ENCODE measurements around the gene ZCCHC7. TPM values are rescaled to one million over a fixed set of nuclear protein-coding genes. Genes with fewer than 3 reads are reported as not detected.

ZCCHC7 gene
- total RNA-seq, 2 donors from 2014 or later = 21.2 to 22.7 TPM

- Mint-ChIP-seq H3K27me3 (ENCODE audit: insufficient read depth) (no peaks in the 10 kb centered on the region), H3K4me1 (peaks cover 7% of the 10 kb centered on the region), H3K4me3 (no peak overlapping the region), H3K9me3 (no peaks in the 10 kb centered on the region), H3K27ac (no peak overlapping the region), H3K36me3 (ENCODE audit: low read depth) (no peaks in the 10 kb centered on the region)
- H3K9me3 ChIP-seq (ENCODE audit: control insufficient read depth, low read length) = no peaks in the 10 kb centered on the region
- no peak overlapping the region for H3K9ac ChIP-seq (ENCODE audit: extremely low read depth, low read length, poor library complexity, severe bottlenecking)
- no peak overlapping the region for H3K4me3 ChIP-seq (ENCODE audit: low read length)
- no peaks in the 10 kb centered on the region for H3K36me3 ChIP-seq (ENCODE audit: control insufficient read depth, insufficient read depth, low read length)
- TF ChIP-seq, protein P1, sequence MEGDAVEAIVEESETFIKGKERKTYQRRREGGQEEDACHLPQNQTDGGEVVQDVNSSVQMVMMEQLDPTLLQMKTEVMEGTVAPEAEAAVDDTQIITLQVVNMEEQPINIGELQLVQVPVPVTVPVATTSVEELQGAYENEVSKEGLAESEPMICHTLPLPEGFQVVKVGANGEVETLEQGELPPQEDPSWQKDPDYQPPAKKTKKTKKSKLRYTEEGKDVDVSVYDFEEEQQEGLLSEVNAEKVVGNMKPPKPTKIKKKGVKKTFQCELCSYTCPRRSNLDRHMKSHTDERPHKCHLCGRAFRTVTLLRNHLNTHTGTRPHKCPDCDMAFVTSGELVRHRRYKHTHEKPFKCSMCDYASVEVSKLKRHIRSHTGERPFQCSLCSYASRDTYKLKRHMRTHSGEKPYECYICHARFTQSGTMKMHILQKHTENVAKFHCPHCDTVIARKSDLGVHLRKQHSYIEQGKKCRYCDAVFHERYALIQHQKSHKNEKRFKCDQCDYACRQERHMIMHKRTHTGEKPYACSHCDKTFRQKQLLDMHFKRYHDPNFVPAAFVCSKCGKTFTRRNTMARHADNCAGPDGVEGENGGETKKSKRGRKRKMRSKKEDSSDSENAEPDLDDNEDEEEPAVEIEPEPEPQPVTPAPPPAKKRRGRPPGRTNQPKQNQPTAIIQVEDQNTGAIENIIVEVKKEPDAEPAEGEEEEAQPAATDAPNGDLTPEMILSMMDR (conservative IDR thresholded peaks at IDR 0.05) = no peak
- no peaks in the 10 kb centered on the region for H3K4me1 ChIP-seq (ENCODE audit: control insufficient read depth, insufficient read depth, low read length)
- no peak overlapping the region for H3K27ac ChIP-seq (ENCODE audit: low read depth, low read length)
- no peaks in the 10 kb centered on the region for H3K27me3 ChIP-seq (ENCODE audit: control insufficient read depth, insufficient read depth, low read length, poor library complexity, severe bottlenecking)
- DNase-seq = no peak
Measured at GRCh38 chr9:37328556-37329227, 208.3 kb downstream of the ZCCHC7 start.

DNA sequence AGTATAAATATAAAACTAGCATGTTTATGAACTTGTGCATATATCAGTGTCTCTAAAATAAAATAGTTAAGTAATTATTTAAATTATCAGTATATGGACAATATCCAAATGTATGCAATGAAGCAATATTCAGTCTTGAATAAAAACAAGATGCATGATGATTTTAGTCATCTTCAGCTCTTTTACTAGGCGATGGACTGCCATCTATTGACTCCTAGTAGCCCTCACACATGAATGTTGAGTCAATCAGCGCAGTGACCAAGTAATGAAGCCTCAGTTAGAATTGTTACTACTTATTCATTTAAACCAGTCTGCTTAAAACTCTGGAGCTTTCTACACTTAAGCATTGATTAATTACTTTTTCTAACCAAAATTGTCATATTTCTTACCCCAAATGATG, 209.2 kb downstream of the ZCCHC7 start:
- Mint-ChIP-seq H3K4me3 (no peak overlapping the region), H3K27ac (no peak overlapping the region), H3K9me3 (no peaks in the 10 kb centered on the region), H3K27me3 (ENCODE audit: insufficient read depth) (no peaks in the 10 kb centered on the region), H3K4me1 (peaks cover 2% of the 10 kb centered on the region), H3K36me3 (ENCODE audit: low read depth) (no peaks in the 10 kb centered on the region)
- Histone ChIP-seq H3K4me3 (ENCODE audit: low read length) (no peak overlapping the region), H3K27ac (ENCODE audit: low read depth, low read length) (no peak overlapping the region), H3K9me3 (ENCODE audit: control insufficient read depth, low read length) (no peaks in the 10 kb centered on the region), H3K9ac (ENCODE audit: extremely low read depth, low read length, poor library complexity, severe bottlenecking) (no peak overlapping the region), H3K36me3 (ENCODE audit: control insufficient read depth, insufficient read depth, low read length) (no peaks in the 10 kb centered on the region), H3K4me1 (ENCODE audit: control insufficient read depth, insufficient read depth, low read length) (no peaks in the 10 kb centered on the region), H3K27me3 (ENCODE audit: control insufficient read depth, insufficient read depth, low read length, poor library complexity, severe bottlenecking) (no peaks in the 10 kb centered on the region)
- 82 to 94% methylated on average over 2 of the region's 2 CpGs for WGBS, 2 experiments (ENCODE audit: insufficient coverage in 1 of 2, insufficient read length in 1 of 2)
- TF ChIP-seq, protein P1 (conservative IDR thresholded peaks at IDR 0.05) = peak; percentile 62
- no peak for DNase-seq

GRCh38 chr9:37331871-37332270, 211.5 kb downstream of the ZCCHC7 start:
- H3K27me3 ChIP-seq (ENCODE audit: control insufficient read depth, insufficient read depth, low read length, poor library complexity, severe bottlenecking) = no peaks in the 10 kb centered on the region
- 100% methylated on average over 1 of the region's 1 CpG; no CpG with 5 or more reads in 1 of the 2 experiments for WGBS, 2 experiments (ENCODE audit: insufficient coverage in 1 of 2, insufficient read length in 1 of 2)
- H3K4me3 Mint-ChIP-seq = no peak overlapping the region
- no peaks in the 10 kb centered on the region for H3K4me1 Mint-ChIP-seq
- no peak overlapping the region for H3K27ac Mint-ChIP-seq
- no peaks in the 10 kb centered on the region for H3K9me3 ChIP-seq (ENCODE audit: control insufficient read depth, low read length)
- H3K27me3 Mint-ChIP-seq (ENCODE audit: insufficient read depth) = no peaks in the 10 kb centered on the region
- H3K4me3 ChIP-seq (ENCODE audit: low read length) = no peak overlapping the region
- H3K27ac ChIP-seq (ENCODE audit: low read depth, low read length) = no peak overlapping the region
- no peaks in the 10 kb centered on the region for H3K36me3 ChIP-seq (ENCODE audit: control insufficient read depth, insufficient read depth, low read length)
- TF ChIP-seq, protein P1 (conservative IDR thresholded peaks at IDR 0.05) = no peak
- no peak overlapping the region for H3K9ac ChIP-seq (ENCODE audit: extremely low read depth, low read length, poor library complexity, severe bottlenecking)
- no peak for DNase-seq
- H3K36me3 Mint-ChIP-seq (ENCODE audit: low read depth) = no peaks in the 10 kb centered on the region
- no peaks in the 10 kb centered on the region for H3K4me1 ChIP-seq (ENCODE audit: control insufficient read depth, insufficient read depth, low read length)
- H3K9me3 Mint-ChIP-seq = no peaks in the 10 kb centered on the region

All from endodermal cell (in vitro differentiated cells).